Mesenchymal stem cell (in vitro differentiated cells and primary cell): ENCODE measurements around the gene ALDH1B1.

ENCODE experiments used
- DNase-seq: peaks from one replicate; pipeline ENCODE4 v3.0.0-alpha.2; 2013
- H2AFZ ChIP-seq: one replicate; pipeline ENCODE4 v1.6.1; 2013; ENCODE audit warnings: low read depth, mild to moderate bottlenecking, control low read depth, inconsistent platforms, low read length, moderate library complexity
- H2AK5ac ChIP-seq: 2 replicates; pipeline ENCODE4 v1.6.1; 2013; ENCODE audit warnings: low read length, moderate library complexity, mild to moderate bottlenecking, inconsistent platforms; ENCODE audit not compliant: severe bottlenecking
- H2BK120ac ChIP-seq: one replicate; pipeline ENCODE4 v1.6.1; 2013; ENCODE audit warnings: low read depth, mild to moderate bottlenecking, inconsistent platforms, low read length, moderate library complexity
- H2BK12ac ChIP-seq, 2 experiments: one replicate each; pipeline ENCODE4 v1.6.1; 2013; ENCODE audit warnings: inconsistent platforms in 2 of 2, low read length in 2 of 2, mild to moderate bottlenecking in 2 of 2, moderate library complexity in 2 of 2, control low read depth in 1 of 2
- H2BK15ac ChIP-seq: one replicate; pipeline ENCODE4 v1.6.1; 2013; ENCODE audit warnings: mild to moderate bottlenecking, low read depth, inconsistent platforms; ENCODE audit not compliant: poor library complexity, severe bottlenecking
- H2BK5ac ChIP-seq: 2 replicates; pipeline ENCODE4 v1.6.1; 2013; ENCODE audit warnings: low read depth, mild to moderate bottlenecking, low read length, control low read depth, inconsistent platforms; ENCODE audit not compliant: poor library complexity, severe bottlenecking
- H3K14ac ChIP-seq, 2 experiments: one replicate each; pipeline ENCODE4 v1.6.1; 2013; ENCODE audit warnings: inconsistent platforms in 2 of 2, low read length in 2 of 2, control low read depth in 1 of 2, mild to moderate bottlenecking in 1 of 2, moderate library complexity in 1 of 2
- H3K18ac ChIP-seq, 2 experiments: one replicate each; pipeline ENCODE4 v1.6.1; 2013; ENCODE audit warnings: inconsistent platforms in 2 of 2, low read length in 2 of 2, control low read depth in 1 of 2, low read depth in 1 of 2, mild to moderate bottlenecking in 1 of 2
- H3K23ac ChIP-seq, 2 experiments: one replicate each; pipeline ENCODE4 v1.6.1; 2013; ENCODE audit warnings: inconsistent platforms in 2 of 2, low read length in 2 of 2, mild to moderate bottlenecking in 2 of 2, moderate library complexity in 2 of 2, control low read depth in 1 of 2
- H3K27ac ChIP-seq: 2 replicates; pipeline ENCODE4 v1.5.1; 2013; ENCODE audit warnings: mild to moderate bottlenecking, moderate library complexity, low read length, control low read depth, inconsistent platforms; ENCODE audit not compliant: poor library complexity, severe bottlenecking
- H3K27me3 ChIP-seq, 2 experiments: 2 replicates each; pipeline versions ENCODE4 v1.6.1 to v1.7.0; 2013; ENCODE audit warnings: low read length in 2 of 2, mild to moderate bottlenecking in 2 of 2, moderate library complexity in 2 of 2, control low read depth in 1 of 2, inconsistent platforms in 1 of 2; ENCODE audit not compliant: control insufficient read depth in 1 of 2, insufficient read depth in 1 of 2
- H3K36me3 ChIP-seq, 2 experiments: 2 replicates each; pipeline versions ENCODE4 v1.6.1 to v1.7.0; 2013; ENCODE audit warnings: low read length in 2 of 2, control low read depth in 1 of 2, inconsistent platforms in 1 of 2, low read depth in 1 of 2, mild to moderate bottlenecking in 1 of 2; ENCODE audit not compliant: insufficient read depth in 2 of 2, control insufficient read depth in 1 of 2
- H3K4ac ChIP-seq, 2 experiments: one replicate each; pipeline ENCODE4 v1.6.1; 2013; ENCODE audit warnings: inconsistent platforms in 2 of 2, low read length in 2 of 2, mild to moderate bottlenecking in 2 of 2, moderate library complexity in 2 of 2, control low read depth in 1 of 2, low read depth in 1 of 2
- H3K4me1 ChIP-seq: 2 replicates; pipeline ENCODE4 v1.6.1; 2013; ENCODE audit warnings: low read depth, low read length, control low read depth; ENCODE audit not compliant: control insufficient read depth, insufficient read depth
- H3K4me2 ChIP-seq: 2 replicates; pipeline ENCODE4 v1.6.1; 2013; ENCODE audit warnings: low read length, mild to moderate bottlenecking, inconsistent platforms; ENCODE audit not compliant: poor library complexity, severe bottlenecking
- H3K4me3 ChIP-seq, 2 experiments: 2 replicates each; pipeline versions ENCODE4 v1.5.1 to v1.7.0; 2013; ENCODE audit warnings: low read length in 2 of 2, mild to moderate bottlenecking in 2 of 2, control low read depth in 1 of 2, low read depth in 1 of 2; ENCODE audit not compliant: insufficient read depth in 1 of 2
- H3K79me1 ChIP-seq: replicated peaks from 2 replicates; pipeline ENCODE4 v1.6.1; 2013; ENCODE audit warnings: mild to moderate bottlenecking, control low read depth, low read length, inconsistent platforms; ENCODE audit not compliant: poor library complexity, severe bottlenecking
- H3K9ac ChIP-seq: 2 replicates; pipeline ENCODE4 v1.7.0; 2013; ENCODE audit warnings: mild to moderate bottlenecking, low read length, moderate library complexity
- H3K9me3 ChIP-seq: 2 replicates; pipeline ENCODE4 v1.7.0; 2013; ENCODE audit warnings: mild to moderate bottlenecking, low read length; ENCODE audit not compliant: control insufficient read depth
- H4K8ac ChIP-seq: one replicate; pipeline ENCODE4 v1.6.1; 2013; ENCODE audit warnings: inconsistent platforms, mild to moderate bottlenecking, low read length, moderate library complexity
- H4K91ac ChIP-seq: one replicate; pipeline ENCODE4 v1.6.1; 2013; ENCODE audit warnings: mild to moderate bottlenecking, low read length, inconsistent platforms
- WGBS: methylation state at CpG from one replicate; pipeline ENCODE4 v1.1.7; 2013; ENCODE audit warnings: mixed read lengths; 5-methylcytosine and 5-hydroxymethylcytosine counted together

ALDH1B1 gene

DNA sequence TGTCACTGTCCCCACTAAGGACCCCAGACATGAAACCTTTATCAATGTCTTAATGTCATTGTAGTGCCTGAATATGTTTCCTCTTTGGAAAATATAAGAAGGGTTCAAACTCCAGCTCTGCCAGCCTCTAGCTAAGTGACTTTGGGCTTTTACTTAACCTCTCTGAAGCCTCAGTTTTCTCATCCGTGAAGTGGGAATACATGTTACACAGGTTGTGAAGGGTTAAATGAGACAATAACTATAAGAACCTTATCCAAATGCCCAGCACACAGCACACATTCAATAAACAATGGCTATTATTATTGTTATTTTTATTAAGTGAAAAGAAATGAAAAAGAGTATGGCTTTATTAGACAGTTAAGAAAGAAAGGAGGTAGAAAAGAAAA lies 47.4 kb downstream of the ALDH1B1 start:
- Histone ChIP-seq H2BK5ac (no peak overlapping the region), H3K36me3 (no peaks in the 10 kb centered on the region), H4K8ac (no peak overlapping the region), H3K4me3 (no peak overlapping the region), H3K23ac (no peak overlapping the region), H3K9me3 (no peaks in the 10 kb centered on the region), H3K14ac (no peak overlapping the region), H2BK12ac (no peak overlapping the region), H2AFZ (no peak overlapping the region), H3K18ac (no peak overlapping the region), H4K91ac (no peak overlapping the region), H3K9ac (no peak overlapping the region), H3K79me1 (no peaks in the 10 kb centered on the region), H3K27ac (no peak overlapping the region), H3K4me2 (no peak overlapping the region), H3K27me3 (peaks cover 0 to 34% of the 10 kb centered on the region in 2 experiments), H2AK5ac (no peak overlapping the region), H2BK120ac (no peak overlapping the region), H2BK15ac (no peak overlapping the region), H3K4ac (no peak overlapping the region), H3K4me1 (peaks cover 15% of the 10 kb centered on the region)
- no peak for DNase-seq
- 100% methylated on average over 1 of the region's 1 CpG for WGBS

DNA sequence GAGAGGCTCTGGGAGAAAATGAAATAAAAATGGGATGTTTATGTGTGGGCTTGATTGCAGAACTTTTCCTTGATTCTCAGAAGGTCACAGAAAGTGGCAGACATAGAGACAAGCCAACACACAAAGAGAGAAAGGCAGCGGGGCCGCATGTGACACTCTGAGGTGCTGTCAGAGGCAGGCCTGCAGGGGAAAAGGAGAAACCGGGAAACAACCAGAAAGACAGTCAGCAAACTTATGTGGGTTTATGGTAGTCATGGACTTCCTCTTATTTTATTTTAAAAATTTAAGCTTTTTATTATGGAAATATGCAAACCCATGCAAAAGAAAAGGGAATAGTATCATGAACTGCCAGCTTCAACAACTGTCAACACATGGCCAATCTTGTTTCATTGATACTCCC lies 48.0 kb downstream of the ALDH1B1 start:
- no peak overlapping the region for H3K4me3 ChIP-seq
- no peak overlapping the region for H3K4ac ChIP-seq
- peaks cover 15% of the 10 kb centered on the region for H3K4me1 ChIP-seq
- H4K91ac ChIP-seq = no peak overlapping the region
- H2BK15ac ChIP-seq = no peak overlapping the region
- H2BK5ac ChIP-seq = no peak overlapping the region
- no peak overlapping the region for H3K9ac ChIP-seq
- no peaks in the 10 kb centered on the region for H3K79me1 ChIP-seq
- peaks cover 0 to 34% of the 10 kb centered on the region in 2 experiments for H3K27me3 ChIP-seq
- H2BK12ac ChIP-seq = no peak overlapping the region
- 97% methylated on average over 2 of the region's 3 CpGs for WGBS
- H2BK120ac ChIP-seq = no peak overlapping the region
- H3K36me3 ChIP-seq = no peaks in the 10 kb centered on the region
- no peaks in the 10 kb centered on the region for H3K9me3 ChIP-seq
- H3K4me2 ChIP-seq = no peak overlapping the region
- no peak for DNase-seq
- H2AK5ac ChIP-seq = no peak overlapping the region
- H3K23ac ChIP-seq = no peak overlapping the region
- H3K14ac ChIP-seq = no peak overlapping the region
- H2AFZ ChIP-seq = no peak overlapping the region
- no peak overlapping the region for H4K8ac ChIP-seq
- H3K18ac ChIP-seq = no peak overlapping the region
- no peak overlapping the region for H3K27ac ChIP-seq

GRCh38 chr9:38441347-38442085 lies 49.0 kb downstream of the ALDH1B1 start:
- Histone ChIP-seq H3K4me2 (no peak overlapping the region), H4K91ac (no peak overlapping the region), H2BK5ac (no peak overlapping the region), H3K23ac (no peak overlapping the region), H3K9me3 (no peaks in the 10 kb centered on the region), H3K27me3 (peaks cover 0 to 34% of the 10 kb centered on the region in 2 experiments), H3K14ac (no peak overlapping the region), H3K79me1 (no peaks in the 10 kb centered on the region), H3K27ac (no peak overlapping the region), H2BK120ac (no peak overlapping the region), H2AFZ (no peak overlapping the region), H3K4me1 (peaks cover 15% of the 10 kb centered on the region), H4K8ac (no peak overlapping the region), H2BK12ac (no peak overlapping the region), H3K4me3 (no peak overlapping the region), H3K36me3 (no peaks in the 10 kb centered on the region), H3K4ac (no peak overlapping the region), H3K18ac (no peak overlapping the region), H2AK5ac (no peak overlapping the region), H2BK15ac (no peak overlapping the region), H3K9ac (no peak overlapping the region)
- no peak for DNase-seq
- 81% methylated on average over 8 of the region's 8 CpGs for WGBS

DNA sequence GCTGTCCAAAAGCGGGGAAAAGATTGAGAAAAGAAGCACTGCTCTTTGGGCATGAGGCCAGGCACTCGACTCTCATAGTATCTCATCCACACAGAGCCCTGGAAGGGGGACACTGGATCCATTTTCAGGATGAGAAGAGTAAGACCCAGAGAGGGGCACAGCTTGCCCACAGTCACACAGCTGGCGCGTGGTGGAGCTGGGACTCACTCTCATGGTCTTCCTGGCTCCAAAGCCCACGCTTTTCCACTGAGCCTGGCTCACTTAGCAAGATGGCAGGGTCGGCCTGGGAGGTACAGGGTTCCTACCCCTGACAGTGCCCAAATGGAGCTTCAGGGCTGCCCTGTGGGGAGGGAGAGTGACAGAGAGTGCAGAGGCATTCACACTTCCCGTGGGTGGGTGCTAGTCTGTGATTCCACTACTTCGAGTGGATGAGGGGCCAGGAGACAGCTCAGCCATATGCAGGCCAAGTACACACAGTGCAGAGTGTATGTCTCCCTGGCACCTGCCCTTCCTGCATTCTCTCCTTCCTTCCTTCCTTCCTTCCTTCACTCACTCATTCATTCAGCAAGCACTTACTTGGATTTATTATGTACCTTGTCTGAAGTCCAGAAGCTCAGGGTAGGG lies 50.1 kb downstream of the ALDH1B1 start:
- Histone ChIP-seq H3K36me3 (no peaks in the 10 kb centered on the region), H2AFZ (no peak overlapping the region), H3K4me3 (no peak overlapping the region), H2BK12ac (no peak overlapping the region), H3K79me1 (no peaks in the 10 kb centered on the region), H3K4ac (no peak overlapping the region), H3K27me3 (peaks cover 0 to 41% of the 10 kb centered on the region in 2 experiments), H3K9me3 (no peaks in the 10 kb centered on the region), H3K4me1 (peaks cover 9% of the 10 kb centered on the region), H3K27ac (no peak overlapping the region), H3K23ac (no peak overlapping the region), H3K14ac (no peak overlapping the region), H3K18ac (no peak overlapping the region), H3K4me2 (no peak overlapping the region), H2BK5ac (no peak overlapping the region), H2BK15ac (no peak overlapping the region), H4K91ac (no peak overlapping the region), H2BK120ac (no peak overlapping the region), H3K9ac (no peak overlapping the region), H2AK5ac (peak overlapping the region; percentile 53), H4K8ac (no peak overlapping the region)
- DNase-seq = no peak
- WGBS = 90% methylated on average over 8 of the region's 8 CpGs
